CD14-positive monocyte (primary cell): Measurements from ENCODE around the gene ZDHHC3. TPM values are rescaled to one million over a fixed set of nuclear protein-coding genes. Genes with fewer than 3 reads are reported as not detected.

Source experiments
- DNase-seq, 3 donors: peaks; one replicate each; pipeline ENCODE4 v3.0.0-alpha.2; 2011 to 2022
- H2AFZ ChIP-seq: 2 replicates; pipeline ENCODE4 v1.6.0; 2012; ENCODE audit warnings: mild to moderate bottlenecking, low read depth, low read length, inconsistent platforms; ENCODE audit not compliant: insufficient read depth, poor library complexity, severe bottlenecking
- H3K27ac ChIP-seq, 2 donors: 1 replicate in 1 of 2; 2 replicates in 1 of 2; pipeline ENCODE4 v1.5.1; 2012 to 2013; ENCODE audit warnings: low read length in 2 of 2, control low read depth in 1 of 2, inconsistent platforms in 1 of 2, low read depth in 1 of 2, mild to moderate bottlenecking in 1 of 2
- H3K27me3 ChIP-seq, 2 donors: one replicate each; pipeline versions ENCODE4 v1.6.0 to v1.6.1; 2011 to 2013; ENCODE audit warnings: low read length in 2 of 2; ENCODE audit not compliant: control insufficient read depth in 2 of 2, insufficient read depth in 2 of 2
- H3K36me3 ChIP-seq, 2 donors: replicated peaks in 1 of 2; 1 replicate in 1 of 2; 2 replicates in 1 of 2; pipeline versions ENCODE4 v1.5.1 to v1.6.1; 2012 to 2013; ENCODE audit warnings: low read length in 2 of 2, control low read depth in 1 of 2, inconsistent platforms in 1 of 2, mild to moderate bottlenecking in 1 of 2; ENCODE audit not compliant: insufficient read depth in 2 of 2, control insufficient read depth in 1 of 2
- H3K4me1 ChIP-seq, 2 donors: 1 replicate in 1 of 2; 2 replicates in 1 of 2; pipeline versions ENCODE4 v1.5.1 to v1.6.1; 2012 to 2013; ENCODE audit warnings: low read length in 2 of 2, control low read depth in 1 of 2, inconsistent platforms in 1 of 2, mild to moderate bottlenecking in 1 of 2, moderate library complexity in 1 of 2; ENCODE audit not compliant: insufficient read depth in 2 of 2, control insufficient read depth in 1 of 2
- H3K4me2 ChIP-seq: replicated peaks from 2 replicates; pipeline ENCODE3; 2012; ENCODE audit warnings: low read length, moderate library complexity, mild to moderate bottlenecking; ENCODE audit not compliant: poor library complexity, severe bottlenecking; ENCODE audit errors: extremely low read depth
- H3K4me3 ChIP-seq, 3 experiments: fragments of 200-600 bp in 1 of 3; sonication (generic) in 1 of 3; replicated peaks in 1 of 3; 1 replicate in 2 of 3; 2 replicates in 1 of 3; pipeline ENCODE4 v1.5.1; 2011 to 2013; ENCODE audit warnings: low read length in 3 of 3, mild to moderate bottlenecking in 3 of 3, control low read depth in 2 of 3, low read depth in 2 of 3, inconsistent platforms in 1 of 3, moderate library complexity in 1 of 3
- H3K79me2 ChIP-seq: 2 replicates; pipeline ENCODE4 v1.6.0; 2012; ENCODE audit warnings: mild to moderate bottlenecking, control low read depth, inconsistent platforms, low read length, moderate library complexity; ENCODE audit not compliant: insufficient read depth
- H3K9ac ChIP-seq: 2 replicates; pipeline ENCODE4 v1.6.0; 2017; ENCODE audit warnings: low read length, mild to moderate bottlenecking; ENCODE audit not compliant: insufficient read depth, poor library complexity, severe bottlenecking
- H3K9me3 ChIP-seq, 2 donors: replicated peaks in 1 of 2; 1 replicate in 1 of 2; 2 replicates in 1 of 2; pipeline versions ENCODE4 v1.5.1 to v1.6.1; 2012 to 2013; ENCODE audit warnings: low read length in 2 of 2, control low read depth in 1 of 2; ENCODE audit not compliant: control insufficient read depth in 1 of 2, insufficient read depth in 1 of 2
- H4K20me1 ChIP-seq: 2 replicates; pipeline ENCODE4 v1.6.0; 2012; ENCODE audit warnings: mild to moderate bottlenecking, low read length, control low read depth, moderate library complexity; ENCODE audit not compliant: insufficient read depth
- H3K27ac Mint-ChIP-seq, 7 donors: one replicate each; pipeline ENCODE4 v1.8.0; 2020; ENCODE audit warnings: mild to moderate bottlenecking in 7 of 7, mixed read lengths in 7 of 7, moderate library complexity in 6 of 7, inconsistent platforms in 2 of 7
- H3K27me3 Mint-ChIP-seq, 3 donors: one replicate each; pipeline ENCODE4 v1.8.0; 2021 to 2022; ENCODE audit warnings: low read depth in 3 of 3, mild to moderate bottlenecking in 3 of 3, mixed read lengths in 3 of 3, moderate library complexity in 3 of 3, inconsistent platforms in 1 of 3
- H3K36me3 Mint-ChIP-seq, 2 donors: one replicate each; pipeline ENCODE4 v1.8.0; 2020; ENCODE audit warnings: mixed read lengths in 2 of 2, inconsistent platforms in 1 of 2, mild to moderate bottlenecking in 1 of 2
- H3K4me1 Mint-ChIP-seq: one replicate; pipeline ENCODE4 v1.8.0; 2020; ENCODE audit warnings: mild to moderate bottlenecking, mixed read lengths
- H3K4me3 Mint-ChIP-seq, 2 donors: one replicate each; pipeline ENCODE4 v1.8.0; 2020; ENCODE audit warnings: mild to moderate bottlenecking in 2 of 2, mixed read lengths in 2 of 2, moderate library complexity in 1 of 2
- H3K9me3 Mint-ChIP-seq, 7 donors: one replicate each; pipeline ENCODE4 v1.8.0; 2020 to 2022; ENCODE audit warnings: mixed read lengths in 7 of 7, mild to moderate bottlenecking in 6 of 7, moderate library complexity in 6 of 7, inconsistent platforms in 2 of 7
- CTCF ChIP-seq: fragments of 200-600 bp; IDR thresholded peaks from one replicate; pipeline ENCODE4 v1.8.0; 2022; ENCODE audit warnings: antibody characterized with exemption, mild to moderate bottlenecking
- WGBS: methylation state at CpG from one replicate; pipeline ENCODE4 v1.1.5; 2013; ENCODE audit warnings: missing lambda C conversion rate; ENCODE audit not compliant: insufficient coverage; 5-methylcytosine and 5-hydroxymethylcytosine counted together
- intact Hi-C, 2 donors: fragments of 100-400 bp; cut with micrococcal nuclease; formaldehyde crosslinking; loops; one replicate each; pipeline versions ENCODE4 v1.15.0 to v1.15.1; 2023
- polyA plus RNA-seq, 3 donors: library from polyadenylated mRNA; depleted of rRNA in 1 of 3; unstranded in 2 of 3; stranded (reverse) in 1 of 3; fragments of 300-500 nt in 2 of 3; fragments of >200 nt in 1 of 3; fragmentation: Illumina TruSeq in 2 of 3; gene quantifications; 1 replicate in 2 of 3; 2 replicates in 1 of 3; pipeline ENCODE4 v1.2.3, GENCODE V29; 2012 to 2021

The ZDHHC3 gene
- polyA plus RNA-seq, 3 donors: 52.1 to 72.6 (median 61.3) TPM

GRCh38 chr3:44930911-44931310 lies 45.1 kb downstream of the ZDHHC3 start:
- no peak overlapping the region for H3K27ac ChIP-seq
- peak overlapping the region in 2 of 7 donors; percentile 42 for H3K27ac Mint-ChIP-seq
- no peak for TF ChIP-seq CTCF
- no CpG with 5 or more reads among the region's 2 CpGs for WGBS
- H3K27me3 Mint-ChIP-seq: peaks cover 0 to 2% (median 0%) of the 10 kb centered on the region in 3 donors
- H3K4me1 Mint-ChIP-seq: no peaks in the 10 kb centered on the region
- H3K4me2 ChIP-seq: no peak overlapping the region
- no peak overlapping the region for H3K9ac ChIP-seq
- peaks cover 7% of the 10 kb centered on the region for H4K20me1 ChIP-seq
- H3K36me3 Mint-ChIP-seq: peaks cover 91 to 97% of the 10 kb centered on the region in 2 donors
- no peak for DNase-seq
- intact Hi-C loops: no loop called here
- H3K4me1 ChIP-seq: no peaks in the 10 kb centered on the region
- peaks cover 82 to 100% of the 10 kb centered on the region in 2 donors for H3K36me3 ChIP-seq
- H2AFZ ChIP-seq: no peak overlapping the region
- no peak overlapping the region for H3K4me3 Mint-ChIP-seq
- H3K79me2 ChIP-seq: peaks cover 2% of the 10 kb centered on the region
- H3K9me3 Mint-ChIP-seq: no peaks in the 10 kb centered on the region
- no peak overlapping the region for H3K4me3 ChIP-seq
- no peaks in the 10 kb centered on the region for H3K9me3 ChIP-seq
- no peaks in the 10 kb centered on the region for H3K27me3 ChIP-seq

- H3K27me3 Mint-ChIP-seq: peaks cover 0 to 2% (median 0%) of the 10 kb centered on the region in 3 donors
- Histone ChIP-seq H3K9me3 (no peaks in the 10 kb centered on the region), H3K4me2 (no peak overlapping the region), H3K27me3 (no peaks in the 10 kb centered on the region), H2AFZ (no peak overlapping the region), H3K9ac (no peak overlapping the region), H3K36me3 (peaks cover 91 to 100% of the 10 kb centered on the region in 2 donors), H4K20me1 (no peaks in the 10 kb centered on the region), H3K4me3 (no peak overlapping the region), H3K4me1 (no peaks in the 10 kb centered on the region), H3K27ac (no peak overlapping the region), H3K79me2 (no peaks in the 10 kb centered on the region)
- H3K4me3 Mint-ChIP-seq: no peak overlapping the region
- H3K4me1 Mint-ChIP-seq: no peaks in the 10 kb centered on the region
- no peak for DNase-seq
- intact Hi-C loops: no loop called here
- H3K36me3 Mint-ChIP-seq: peaks cover 94 to 99% of the 10 kb centered on the region in 2 donors
- 100% methylated on average over 3 of the region's 5 CpGs for WGBS
- no peak overlapping the region for H3K27ac Mint-ChIP-seq
- no peaks in the 10 kb centered on the region for H3K9me3 Mint-ChIP-seq
- no peak for TF ChIP-seq CTCF
These were observed 46.2 kb downstream of the ZDHHC3 start for GRCh38 chr3:44929782-44930181.
